ENCODE data around the gene SLC22A23.

DNA sequence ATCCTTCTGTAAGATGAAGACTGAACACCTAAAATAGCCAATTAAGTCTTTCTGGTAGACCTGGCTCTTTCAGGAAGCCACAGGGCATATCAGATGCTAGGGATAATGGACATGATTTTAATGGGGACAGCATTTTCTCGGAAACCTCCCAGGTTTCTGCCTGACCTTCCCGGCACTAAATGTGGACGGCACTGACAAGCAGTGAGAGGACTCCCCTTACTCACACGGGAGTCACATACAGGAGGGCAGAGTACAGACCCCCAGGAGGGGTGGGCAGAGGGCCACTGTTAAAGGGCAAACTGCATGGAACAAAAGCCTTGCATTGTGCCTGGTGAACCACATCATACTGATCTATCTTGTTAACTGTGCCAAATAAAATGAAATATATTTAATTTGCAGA, 178.2 kb downstream of the SLC22A23 start:
- TF ChIP-seq SUZ12 (IDR thresholded peaks at IDR 0.05; ENCODE audit: extremely low read depth, insufficient read depth, insufficient read length) (no peak), ZNF274 (IDR thresholded peaks at IDR 0.05; ENCODE audit: low read depth, low read length) (no peak)
